NCI-H774 (cell line): ENCODE data around the gene AFAP1.
A peak's percentile ranks its signal among the peaks of the same experiment; 100 is the strongest.

ENCODE experiments used
- DNase-seq: peaks from one replicate; lab custom pipeline; 2025; lab: John Stamatoyannopoulos, UW

The AFAP1 gene

DNA sequence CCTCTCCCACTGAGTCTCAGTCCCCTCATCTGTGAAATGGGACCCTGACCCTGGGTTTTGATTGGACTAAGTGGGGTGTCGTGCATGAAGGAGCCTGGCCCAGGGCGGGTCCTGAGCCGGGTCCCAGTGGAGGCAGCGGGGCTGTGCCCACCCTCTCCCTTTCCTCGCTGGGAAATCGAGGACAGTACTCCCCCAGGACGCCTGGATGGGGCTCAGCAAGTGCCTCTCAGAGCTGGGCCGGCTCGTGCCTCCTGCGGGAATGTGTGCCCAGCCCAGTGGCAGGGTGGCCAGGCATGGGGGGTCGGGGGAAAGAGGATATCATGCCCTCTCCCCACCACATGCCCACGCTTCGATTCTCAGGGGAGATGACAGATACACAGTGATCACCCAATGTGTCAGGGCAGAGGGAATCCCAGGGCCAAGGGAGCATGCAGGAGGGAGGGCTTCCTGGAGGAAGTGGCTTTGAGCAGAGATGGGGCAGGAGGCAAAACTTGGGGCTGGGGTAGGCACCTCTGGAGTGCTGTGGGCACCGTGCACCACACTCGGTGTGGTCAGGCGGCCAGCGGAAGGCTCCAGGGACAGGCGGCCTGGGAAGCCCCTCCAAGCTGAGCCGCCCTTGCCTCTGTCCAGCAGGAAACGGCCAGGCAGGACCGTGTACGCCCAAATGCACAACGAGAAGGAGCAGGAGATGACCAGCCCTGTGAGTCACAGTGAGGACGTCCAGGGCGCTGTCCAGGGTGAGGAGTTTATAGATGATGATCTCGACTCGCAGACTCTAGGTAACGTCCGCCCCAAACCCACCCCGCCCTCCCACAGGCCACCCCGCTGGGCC lies 203.0 kb downstream of the AFAP1 start:
- DNase-seq, result no peak

GRCh38 chr4:7735961-7736360 lies 203.7 kb downstream of the AFAP1 start:
- no peak for DNase-seq

DNA sequence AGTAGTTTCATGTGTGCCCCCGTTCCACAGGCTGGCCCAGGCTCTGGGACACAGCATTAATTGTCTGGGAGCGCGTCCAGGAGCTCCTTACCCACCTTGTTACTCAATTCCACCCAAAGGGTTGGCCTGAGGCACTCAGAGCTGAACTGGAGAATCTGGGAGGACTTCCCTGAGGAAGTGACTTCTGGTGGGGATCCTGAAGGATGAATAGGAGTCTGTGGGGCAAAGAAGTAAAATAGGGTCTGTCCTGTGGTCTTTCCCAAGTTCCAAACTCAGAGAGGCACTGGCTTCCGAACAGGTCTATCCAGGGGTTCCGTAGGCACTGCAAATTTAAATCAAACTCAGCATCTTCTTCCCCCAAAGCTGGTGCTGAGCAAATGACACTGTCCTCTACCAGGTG lies 204.3 kb downstream of the AFAP1 start:
- no peak for DNase-seq

DNA sequence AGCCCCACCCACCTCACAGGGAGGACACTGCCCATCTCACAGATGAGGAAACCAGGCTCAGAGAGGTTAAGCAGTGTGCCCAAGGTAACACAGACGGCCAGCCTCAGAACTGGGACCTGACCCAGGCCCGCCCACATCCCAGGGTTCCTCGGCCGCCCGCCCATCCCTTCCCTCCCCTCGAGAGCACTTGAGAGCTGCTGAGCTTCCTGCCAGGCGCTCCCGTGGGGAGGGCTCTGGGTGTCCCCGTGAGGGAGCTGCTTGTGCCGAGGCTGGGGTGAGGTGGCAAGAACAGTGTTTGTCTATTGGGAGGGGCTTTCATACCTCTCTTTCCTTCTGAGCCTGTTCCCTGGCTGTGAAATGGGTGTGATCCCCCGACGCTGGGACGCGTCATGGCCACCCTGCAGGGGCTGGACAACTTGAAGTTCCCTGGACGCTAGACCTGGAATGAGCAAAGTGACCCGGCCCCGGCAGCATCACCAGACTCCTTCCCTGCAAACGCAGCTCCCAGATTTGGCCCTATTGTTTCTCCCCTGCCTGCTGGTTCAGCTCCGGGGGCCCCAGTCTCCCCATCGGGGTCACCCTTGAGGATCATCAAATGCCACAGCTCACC lies 204.9 kb downstream of the AFAP1 start:
- DNase-seq, result no peak

GRCh38 chr4:7733801-7734650 lies 205.6 kb downstream of the AFAP1 start:
- DNase-seq, result no peak

- DNase-seq, result no peak
Observed at GRCh38 chr4:7733201-7733600, 206.5 kb downstream of the AFAP1 start.

DNA sequence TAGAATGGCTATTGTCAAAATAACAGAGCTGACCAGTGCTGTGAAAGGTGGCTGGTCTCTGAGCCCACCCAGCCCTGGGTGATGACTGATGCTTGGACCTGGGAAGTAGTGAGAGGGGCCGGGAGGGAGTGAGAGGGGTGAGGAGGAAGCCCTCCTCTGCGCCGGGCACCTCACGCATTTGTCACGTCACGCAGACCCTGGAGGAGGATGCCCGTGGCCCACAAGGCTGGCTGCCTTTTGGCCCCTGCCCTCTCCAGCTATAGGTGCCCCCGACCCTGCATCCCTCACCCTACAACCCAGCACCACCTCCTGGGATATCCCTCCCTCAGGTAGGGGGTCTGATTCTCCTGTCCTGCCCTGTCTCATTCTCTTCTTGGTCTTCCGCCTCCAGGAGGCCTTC lies 207.4 kb downstream of the AFAP1 start:
- DNase-seq, result no peak

- DNase-seq, result no peak
Observed at GRCh38 chr4:7731437-7731836, 208.2 kb downstream of the AFAP1 start.

- no peak for DNase-seq
Observed at GRCh38 chr4:7727749-7728148, 211.9 kb downstream of the AFAP1 start.

- DNase-seq, result no peak
Observed at GRCh38 chr4:7726665-7727413, 212.8 kb downstream of the AFAP1 start.

GRCh38 chr4:7725951-7726350 lies 213.7 kb downstream of the AFAP1 start:
- no peak for DNase-seq

- no peak for DNase-seq
Observed at GRCh38 chr4:7723625-7724024, 216.0 kb downstream of the AFAP1 start.

- DNase-seq, result no peak
Observed at GRCh38 chr4:7722766-7723387, 216.8 kb downstream of the AFAP1 start.

GRCh38 chr4:7721984-7722551 lies 217.6 kb downstream of the AFAP1 start:
- no peak for DNase-seq

GRCh38 chr4:7719354-7720174 lies 220.1 kb downstream of the AFAP1 start:
- DNase-seq, result peak; percentile 7

DNA sequence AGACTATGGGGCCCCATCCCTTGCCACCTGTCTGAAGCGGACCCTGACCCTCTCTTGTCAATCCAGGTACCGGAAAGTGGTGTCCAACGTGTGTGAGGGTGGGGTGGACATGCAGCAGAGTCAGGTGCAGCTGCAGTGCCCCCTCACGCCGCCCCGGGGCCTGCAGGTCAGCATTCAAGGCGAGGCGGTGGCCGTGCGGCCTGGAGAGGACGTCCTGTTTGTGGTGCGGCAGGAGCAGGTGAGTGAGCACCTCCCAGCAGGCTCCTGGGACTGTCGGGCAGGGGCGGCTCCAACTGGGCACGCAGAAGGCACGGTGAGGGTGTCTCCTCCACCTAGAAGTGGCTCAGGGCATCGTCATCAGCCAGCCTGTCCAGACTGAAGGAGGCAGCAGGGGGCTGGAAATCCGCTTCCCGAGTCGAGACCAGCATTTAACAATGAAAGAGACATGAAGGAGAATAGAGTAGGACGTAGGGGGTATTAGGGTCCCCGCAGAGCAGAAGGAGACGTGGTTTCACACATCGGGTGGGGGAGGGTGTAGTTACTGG lies 221.6 kb downstream of the AFAP1 start:
- no peak for DNase-seq

- DNase-seq, result no peak
Observed at GRCh38 chr4:7717161-7717560, 222.5 kb downstream of the AFAP1 start.

- DNase-seq, result no peak
Observed at GRCh38 chr4:7716010-7716721, 223.5 kb downstream of the AFAP1 start.

DNA sequence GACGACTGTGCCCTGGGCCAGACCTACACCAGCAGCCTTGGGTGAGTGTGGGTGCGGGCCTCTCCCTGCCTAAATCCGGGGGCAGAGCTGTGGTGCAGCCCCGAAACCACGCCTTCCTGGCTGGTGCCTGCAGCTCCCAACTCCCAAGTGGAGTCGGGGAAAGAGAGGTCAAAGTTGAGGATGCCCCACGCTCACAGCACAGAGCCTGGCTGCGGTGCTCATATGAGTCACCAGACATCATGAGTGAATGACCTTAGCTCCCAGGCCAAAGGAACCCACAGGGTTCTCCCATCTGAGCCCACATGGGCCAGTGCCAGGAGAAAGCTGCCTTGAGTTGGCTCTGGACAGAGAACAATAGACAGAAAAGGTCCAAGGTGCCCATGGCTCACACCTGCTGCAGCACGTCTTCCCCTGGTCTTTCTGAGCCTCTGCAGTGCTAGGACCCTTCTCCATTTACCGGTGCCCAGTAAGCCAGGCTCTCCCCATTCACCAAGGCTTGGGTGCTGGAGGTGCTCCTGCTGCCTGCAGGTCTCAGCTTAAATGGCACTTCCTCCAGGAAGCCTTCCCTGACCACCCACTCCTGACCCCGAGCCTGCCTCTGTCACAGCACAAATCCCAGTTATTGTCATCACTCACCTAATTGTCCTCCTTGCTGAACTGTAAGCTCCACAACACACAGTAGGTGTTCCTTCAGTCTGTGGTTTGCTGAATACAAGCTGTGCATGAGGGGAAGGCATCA lies 224.2 kb downstream of the AFAP1 start:
- no peak for DNase-seq
